ENCODE results near the gene CSAG2.
"Not testable (repeated sequence)": the region's sequence is repeated elsewhere in the genome, so short reads cannot be mapped to it uniquely, and the experiment has no call there.

CSAG2 gene

DNA sequence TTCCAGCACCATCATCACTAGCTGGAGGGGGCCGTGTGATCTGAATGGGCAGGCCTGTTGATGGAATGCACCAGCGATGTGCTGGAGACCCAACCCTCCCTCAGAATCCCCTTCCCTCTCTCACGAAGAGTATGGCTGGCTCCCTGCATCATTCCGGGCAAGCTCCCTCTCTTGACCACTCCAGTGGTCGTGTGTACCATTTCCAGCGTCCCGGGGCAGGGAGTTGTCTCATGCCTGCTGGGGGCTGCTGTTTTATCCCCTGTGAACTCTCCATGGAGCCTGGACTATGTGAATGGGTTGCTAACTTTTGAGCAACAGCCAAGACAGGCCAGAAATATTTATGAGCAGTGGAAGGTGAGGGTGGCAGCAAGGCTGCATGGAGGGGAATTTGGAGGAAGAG, 16.3 kb upstream of the CSAG2 start:
- no peak for TF ChIP-seq CTCF (IDR thresholded peaks at IDR 0.05; ENCODE audit: borderline replicate concordance, insufficient read depth, low read depth, low read length)
- no peak overlapping the region for H3K4me3 ChIP-seq (ENCODE audit: low read depth, low read length)

DNA sequence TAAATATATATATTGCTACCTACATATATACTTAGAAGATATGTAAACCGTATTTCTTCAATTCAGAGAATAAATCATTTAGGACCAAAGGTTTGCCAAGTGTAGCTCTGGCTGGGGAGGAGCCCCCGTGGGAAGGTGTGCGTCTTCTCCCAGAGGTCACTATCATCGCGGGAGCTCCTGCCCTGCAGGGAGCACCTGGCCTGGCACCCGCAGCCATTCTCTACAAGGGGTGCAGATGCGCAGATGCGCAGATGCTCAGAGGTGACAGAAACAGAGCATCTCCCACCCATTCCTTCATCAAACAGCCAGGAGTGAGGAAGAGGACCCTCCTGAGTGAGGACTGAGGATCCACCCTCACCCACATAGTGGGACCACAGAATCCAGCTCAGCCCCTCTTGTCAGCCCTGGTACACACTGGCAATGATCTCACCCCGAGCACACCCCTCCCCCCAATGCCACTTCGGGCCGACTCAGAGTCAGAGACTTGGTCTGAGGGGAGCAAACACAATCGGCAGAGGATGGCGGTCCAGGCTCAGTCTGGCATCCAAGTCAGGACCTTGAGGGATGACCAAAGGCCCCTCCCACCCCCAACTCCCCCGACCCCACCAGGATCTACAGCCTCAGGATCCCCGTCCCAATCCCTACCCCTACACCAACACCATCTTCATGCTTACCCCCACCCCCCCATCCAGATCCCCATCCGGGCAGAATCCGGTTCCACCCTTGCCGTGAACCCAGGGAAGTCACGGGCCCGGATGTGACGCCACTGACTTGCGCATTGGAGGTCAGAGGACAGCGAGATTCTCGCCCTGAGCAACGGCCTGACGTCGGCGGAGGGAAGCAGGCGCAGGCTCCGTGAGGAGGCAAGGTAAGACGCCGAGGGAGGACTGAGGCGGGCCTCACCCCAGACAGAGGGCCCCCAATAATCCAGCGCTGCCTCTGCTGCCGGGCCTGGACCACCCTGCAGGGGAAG, 5.0 kb upstream of the CSAG2 start, which contains the start of gene MAGEA2B:
MAGEA2B (plus strand) TSS at position 814 of the 973 bp plus-strand sequence. CDS start 2,479 bp downstream, outside the sequence.
- H3K4me3 ChIP-seq (ENCODE audit: low read depth, low read length), result not testable (repeated sequence)

DNA sequence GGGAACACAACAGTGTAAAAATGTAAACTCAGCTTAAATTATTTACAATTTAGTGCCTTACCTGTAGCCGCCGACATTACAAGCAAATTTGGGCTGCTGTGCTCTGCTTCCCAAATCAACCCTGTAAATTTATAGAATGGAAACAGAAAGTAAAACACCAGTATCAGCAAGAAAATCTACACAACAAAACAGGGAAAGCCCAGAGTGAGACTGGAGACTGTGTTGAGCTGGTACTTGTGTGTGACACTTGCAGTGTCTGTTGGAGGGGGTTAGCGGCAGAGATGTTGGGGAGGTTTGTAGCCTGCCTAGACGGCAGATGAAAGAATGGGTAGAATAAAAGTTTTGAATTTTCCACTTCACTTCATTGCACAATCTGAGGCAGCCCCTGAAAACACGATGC, 4.1 kb upstream of the CSAG2 start:
- H3K4me3 ChIP-seq (ENCODE audit: low read depth, low read length), result not testable (repeated sequence)

DNA sequence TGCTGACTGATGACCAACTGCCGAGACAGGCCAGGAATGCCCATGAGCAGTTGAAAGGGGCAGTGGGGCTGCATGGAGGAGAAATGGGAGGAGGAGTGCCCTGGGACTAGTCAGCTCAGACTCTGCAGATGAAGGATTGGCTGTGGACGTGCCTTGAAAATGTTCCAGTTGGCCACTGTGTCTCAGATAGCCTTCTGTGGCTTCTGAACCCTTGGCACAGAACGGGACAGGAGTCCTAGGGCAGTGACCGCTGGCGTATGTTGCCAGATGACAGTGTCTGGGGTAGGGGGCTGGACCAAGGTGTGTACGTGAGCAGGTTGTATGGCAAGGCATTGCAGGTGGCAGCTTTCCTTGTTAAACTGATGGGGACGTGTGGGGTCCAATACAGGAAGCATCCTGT, 2.6 kb downstream of the CSAG2 start:
- H3K4me3 ChIP-seq (ENCODE audit: low read depth, low read length), result not testable (repeated sequence)

GRCh38 chrX:152700390-152700789, 8.7 kb downstream of the CSAG2 start:
- not testable (repeated sequence) for H3K4me3 ChIP-seq (ENCODE audit: low read depth, low read length)

DNA sequence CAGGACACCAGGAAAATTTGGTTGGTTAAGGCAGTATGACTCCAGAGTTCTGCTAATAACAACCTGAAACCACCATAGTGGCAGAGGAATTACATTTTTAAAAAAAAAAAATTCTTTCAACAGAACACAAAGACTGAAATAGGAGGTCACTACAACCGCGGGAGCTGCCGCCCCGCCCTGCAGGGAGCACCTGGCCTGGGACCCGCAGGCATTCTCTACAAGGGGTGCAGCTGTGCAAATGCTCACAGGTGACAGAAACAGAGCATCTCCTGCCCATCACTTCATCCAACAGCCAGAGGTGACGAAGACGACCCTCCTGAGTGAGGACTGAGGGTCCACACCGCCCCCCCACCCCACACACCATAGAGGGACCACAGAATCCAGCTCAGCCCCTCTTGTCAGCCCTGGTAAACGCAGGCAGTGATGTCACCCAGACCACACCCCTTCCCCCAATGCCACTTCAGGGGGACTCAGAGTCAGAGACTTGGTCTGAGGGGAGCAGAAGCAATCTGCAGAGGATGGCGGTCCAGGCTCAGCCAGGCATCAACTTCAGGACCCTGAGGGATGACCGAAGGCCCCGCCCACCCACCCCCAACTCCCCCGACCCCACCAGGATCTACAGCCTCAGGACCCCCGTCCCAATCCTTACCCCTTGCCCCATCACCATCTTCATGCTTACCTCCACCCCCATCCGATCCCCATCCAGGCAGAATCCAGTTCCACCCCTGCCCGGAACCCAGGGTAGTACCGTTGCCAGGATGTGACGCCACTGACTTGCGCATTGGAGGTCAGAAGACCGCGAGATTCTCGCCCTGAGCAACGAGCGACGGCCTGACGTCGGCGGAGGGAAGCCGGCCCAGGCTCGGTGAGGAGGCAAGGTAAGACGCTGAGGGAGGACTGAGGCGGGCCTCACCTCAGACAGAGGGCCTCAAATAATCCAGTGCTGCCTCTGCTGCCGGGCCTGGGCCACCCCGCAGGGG, 10.8 kb downstream of the CSAG2 start, which contains the start of gene MAGEA3:
MAGEA3 (plus strand) TSS at position 843 of the 980 bp plus-strand sequence. CDS start 2,039 bp downstream, outside the sequence.
- not testable (repeated sequence) for H3K4me3 ChIP-seq (ENCODE audit: low read depth, low read length)

DNA sequence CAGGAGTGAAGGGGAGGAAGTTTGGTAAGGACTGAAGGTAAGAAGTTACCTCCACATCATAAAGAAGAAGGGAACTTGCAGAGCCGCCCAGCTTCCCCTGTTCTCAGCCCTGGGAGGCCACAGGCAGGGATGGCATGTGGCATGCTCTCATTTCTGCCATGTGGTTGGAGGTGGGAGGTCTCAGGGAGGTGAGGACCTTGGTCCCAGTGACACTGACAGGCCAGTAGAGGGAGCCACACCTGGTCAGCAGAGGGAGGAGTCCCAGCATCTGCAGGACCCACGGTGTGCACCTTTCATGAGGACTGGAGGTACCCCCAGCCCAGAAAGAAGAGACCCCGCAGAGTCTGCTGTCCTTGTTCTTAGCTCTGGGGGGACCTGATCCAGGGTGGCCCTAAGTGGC, 28.1 kb downstream of the CSAG2 start:
- not testable (repeated sequence) for H3K4me3 ChIP-seq (ENCODE audit: low read depth, low read length)

GRCh38 chrX:152674652-152675051, 34.4 kb downstream of the CSAG2 start:
- H3K4me3 ChIP-seq (ENCODE audit: low read depth, low read length), result not testable (repeated sequence)

GRCh38 chrX:152674135-152674534, 34.9 kb downstream of the CSAG2 start:
- TF ChIP-seq CTCF (IDR thresholded peaks at IDR 0.05; ENCODE audit: borderline replicate concordance, insufficient read depth, low read depth, low read length), result no peak

DNA sequence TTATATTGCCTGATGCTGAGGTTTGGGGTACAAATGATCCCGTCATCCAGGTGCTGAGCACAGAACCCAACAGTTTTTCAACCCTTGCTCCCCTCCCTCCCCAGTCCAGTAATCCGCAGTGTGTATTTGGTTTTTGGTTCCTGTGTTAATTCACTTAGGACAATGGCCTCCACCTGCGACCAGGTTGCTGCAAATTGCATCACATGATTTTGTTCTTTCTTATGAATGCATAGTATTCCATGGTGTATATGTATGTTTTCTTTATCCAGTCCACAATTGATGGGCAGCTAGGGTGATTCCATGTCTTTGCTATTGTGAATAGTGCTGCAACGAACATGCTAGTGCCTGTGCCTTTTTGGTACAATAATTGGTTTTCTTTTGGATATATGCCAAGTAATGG, 46.0 kb downstream of the CSAG2 start:
- H3K4me3 ChIP-seq (ENCODE audit: low read depth, low read length), result no peak overlapping the region
- no peak for TF ChIP-seq CTCF (IDR thresholded peaks at IDR 0.05; ENCODE audit: borderline replicate concordance, insufficient read depth, low read depth, low read length)

More at GRCh38 chrX:152674135-152674534, 34.9 kb downstream of the CSAG2 start:
- H3K4me3 ChIP-seq (ENCODE audit: low read depth, low read length), result no peak overlapping the region

All from GM12875 (cell line).